ENCODE data around the gene OSBPL10.
"Not testable (repeated sequence)": the region's sequence is repeated elsewhere in the genome, so short reads cannot be mapped to it uniquely, and the experiment has no call there.

OSBPL10 gene

GRCh38 chr3:31804251-31805051, 176.6 kb downstream of the OSBPL10 start:
- DNase-seq, result no peak

- no peak for DNase-seq
Measured at GRCh38 chr3:31802981-31803740, 177.9 kb downstream of the OSBPL10 start.

- no peak for DNase-seq
Measured at GRCh38 chr3:31800436-31800835, 180.6 kb downstream of the OSBPL10 start.

- DNase-seq, result no peak
Measured at GRCh38 chr3:31798840-31799239, 182.2 kb downstream of the OSBPL10 start.

GRCh38 chr3:31793821-31794220, 187.2 kb downstream of the OSBPL10 start:
- DNase-seq, result no peak

- DNase-seq, result no peak
Measured at GRCh38 chr3:31791090-31791430, 190.0 kb downstream of the OSBPL10 start.

- DNase-seq, result no peak
Measured at GRCh38 chr3:31790193-31791089, 190.6 kb downstream of the OSBPL10 start.

GRCh38 chr3:31789429-31789828, 191.6 kb downstream of the OSBPL10 start:
- no peak for DNase-seq

GRCh38 chr3:31785734-31786133, 195.3 kb downstream of the OSBPL10 start:
- DNase-seq, result no peak

- no peak for DNase-seq
Measured at GRCh38 chr3:31785286-31785685, 195.8 kb downstream of the OSBPL10 start.

GRCh38 chr3:31783851-31784250, 197.2 kb downstream of the OSBPL10 start:
- not testable (repeated sequence) for DNase-seq

- DNase-seq, result not testable (repeated sequence)
Measured at GRCh38 chr3:31782306-31782705, 198.8 kb downstream of the OSBPL10 start.

GRCh38 chr3:31779514-31779913, 201.5 kb downstream of the OSBPL10 start:
- DNase-seq, result no peak

GRCh38 chr3:31777887-31778286, 203.2 kb downstream of the OSBPL10 start:
- DNase-seq, result no peak

GRCh38 chr3:31777092-31777491, 204.0 kb downstream of the OSBPL10 start:
- no peak for DNase-seq

GRCh38 chr3:31776016-31776415, 205.0 kb downstream of the OSBPL10 start:
- DNase-seq, result no peak

GRCh38 chr3:31775383-31775782, 205.7 kb downstream of the OSBPL10 start:
- no peak for DNase-seq

- no peak for DNase-seq
Measured at GRCh38 chr3:31772758-31773473, 208.1 kb downstream of the OSBPL10 start.

GRCh38 chr3:31772272-31772671, 208.8 kb downstream of the OSBPL10 start:
- DNase-seq, result no peak

- DNase-seq, result no peak
Measured at GRCh38 chr3:31770822-31771326, 210.2 kb downstream of the OSBPL10 start.

GRCh38 chr3:31768479-31769125, 212.5 kb downstream of the OSBPL10 start:
- no peak for DNase-seq

GRCh38 chr3:31767920-31768319, 213.1 kb downstream of the OSBPL10 start:
- DNase-seq, result no peak

All from SIG-M5 (cell line).